ENCODE results near the gene DSCAML1.

The DSCAML1 gene, protein sequence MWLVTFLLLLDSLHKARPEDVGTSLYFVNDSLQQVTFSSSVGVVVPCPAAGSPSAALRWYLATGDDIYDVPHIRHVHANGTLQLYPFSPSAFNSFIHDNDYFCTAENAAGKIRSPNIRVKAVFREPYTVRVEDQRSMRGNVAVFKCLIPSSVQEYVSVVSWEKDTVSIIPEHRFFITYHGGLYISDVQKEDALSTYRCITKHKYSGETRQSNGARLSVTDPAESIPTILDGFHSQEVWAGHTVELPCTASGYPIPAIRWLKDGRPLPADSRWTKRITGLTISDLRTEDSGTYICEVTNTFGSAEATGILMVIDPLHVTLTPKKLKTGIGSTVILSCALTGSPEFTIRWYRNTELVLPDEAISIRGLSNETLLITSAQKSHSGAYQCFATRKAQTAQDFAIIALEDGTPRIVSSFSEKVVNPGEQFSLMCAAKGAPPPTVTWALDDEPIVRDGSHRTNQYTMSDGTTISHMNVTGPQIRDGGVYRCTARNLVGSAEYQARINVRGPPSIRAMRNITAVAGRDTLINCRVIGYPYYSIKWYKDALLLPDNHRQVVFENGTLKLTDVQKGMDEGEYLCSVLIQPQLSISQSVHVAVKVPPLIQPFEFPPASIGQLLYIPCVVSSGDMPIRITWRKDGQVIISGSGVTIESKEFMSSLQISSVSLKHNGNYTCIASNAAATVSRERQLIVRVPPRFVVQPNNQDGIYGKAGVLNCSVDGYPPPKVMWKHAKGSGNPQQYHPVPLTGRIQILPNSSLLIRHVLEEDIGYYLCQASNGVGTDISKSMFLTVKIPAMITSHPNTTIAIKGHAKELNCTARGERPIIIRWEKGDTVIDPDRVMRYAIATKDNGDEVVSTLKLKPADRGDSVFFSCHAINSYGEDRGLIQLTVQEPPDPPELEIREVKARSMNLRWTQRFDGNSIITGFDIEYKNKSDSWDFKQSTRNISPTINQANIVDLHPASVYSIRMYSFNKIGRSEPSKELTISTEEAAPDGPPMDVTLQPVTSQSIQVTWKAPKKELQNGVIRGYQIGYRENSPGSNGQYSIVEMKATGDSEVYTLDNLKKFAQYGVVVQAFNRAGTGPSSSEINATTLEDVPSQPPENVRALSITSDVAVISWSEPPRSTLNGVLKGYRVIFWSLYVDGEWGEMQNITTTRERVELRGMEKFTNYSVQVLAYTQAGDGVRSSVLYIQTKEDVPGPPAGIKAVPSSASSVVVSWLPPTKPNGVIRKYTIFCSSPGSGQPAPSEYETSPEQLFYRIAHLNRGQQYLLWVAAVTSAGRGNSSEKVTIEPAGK (N-terminal part only)

DNA sequence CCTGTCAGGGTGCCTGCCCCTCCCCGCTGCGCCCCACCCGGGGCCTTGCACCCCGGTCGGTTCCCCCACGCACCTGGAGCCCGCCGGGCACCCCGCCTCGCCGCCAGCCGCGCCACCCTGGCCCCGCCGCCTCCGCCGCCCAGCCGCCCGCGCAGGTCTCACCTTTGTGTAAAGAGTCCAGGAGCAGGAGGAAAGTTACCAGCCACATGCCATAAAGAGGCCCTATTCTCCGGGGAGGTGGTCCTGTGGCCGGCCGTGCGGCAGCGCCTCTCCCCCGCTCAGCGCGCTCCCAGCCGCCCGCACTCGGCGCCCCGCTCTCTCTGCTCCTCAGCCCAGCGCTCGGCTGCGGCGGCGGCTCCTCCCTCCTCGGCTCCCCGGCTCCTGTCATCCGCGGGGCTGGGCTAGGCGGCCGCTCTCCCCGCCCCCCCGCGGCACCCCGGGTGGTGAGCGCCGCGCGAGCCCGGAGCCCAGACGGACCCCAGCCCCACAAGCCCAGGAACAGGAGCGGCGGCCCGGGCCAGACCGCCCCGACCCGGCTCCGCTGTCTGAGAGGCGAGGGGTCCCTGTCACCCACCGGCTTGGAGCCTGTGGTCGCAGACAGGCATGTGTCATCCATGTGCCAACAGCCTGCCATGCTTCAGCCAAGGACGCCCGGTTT lies at the start of gene DSCAML1:
DSCAML1 (minus strand) TSS at position 345 of the 658 bp plus-strand sequence; CDS start at position 208, 137 bp downstream.
- peak; percentile 56 for DNase-seq

DNA sequence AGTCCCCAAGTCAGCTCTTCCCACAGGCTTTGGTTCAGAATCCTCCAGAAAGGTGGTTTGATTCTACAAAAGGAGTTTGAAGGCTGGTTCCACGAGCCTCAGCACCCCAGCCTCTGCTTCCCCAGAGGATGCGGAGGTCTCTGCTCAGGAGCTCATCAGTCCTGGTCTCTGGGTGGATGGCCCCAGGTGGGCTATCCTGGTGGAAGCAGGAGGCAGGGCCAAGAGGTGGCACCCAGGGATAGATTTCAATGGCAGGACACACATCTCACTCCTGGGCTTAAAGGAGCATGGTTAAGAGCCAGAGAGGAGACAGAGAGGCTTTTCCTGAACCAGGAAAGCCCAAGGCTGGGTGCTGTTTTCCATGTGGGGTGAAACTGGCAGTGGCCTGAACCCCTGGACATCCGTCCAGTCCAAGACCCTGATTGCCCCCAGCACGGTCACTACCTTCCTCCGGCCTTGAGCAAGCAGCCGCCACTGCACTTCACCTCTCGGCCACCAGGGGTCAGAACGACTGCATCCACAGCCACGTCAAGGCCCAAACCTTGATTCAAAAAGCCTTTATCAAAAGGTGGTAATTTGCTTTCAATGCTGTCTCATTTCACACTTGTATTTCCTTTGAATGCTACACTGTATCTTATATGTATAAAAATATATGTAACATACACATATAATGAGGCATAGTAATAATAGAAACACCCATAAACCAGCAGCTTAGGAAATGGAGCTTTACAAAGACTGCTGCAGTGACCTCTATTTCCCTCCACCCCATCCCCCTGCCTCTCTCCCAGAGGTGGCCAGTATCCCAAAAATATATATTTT lies 46.9 kb upstream of the DSCAML1 start:
- DNase-seq, result peak; percentile 96

DNA sequence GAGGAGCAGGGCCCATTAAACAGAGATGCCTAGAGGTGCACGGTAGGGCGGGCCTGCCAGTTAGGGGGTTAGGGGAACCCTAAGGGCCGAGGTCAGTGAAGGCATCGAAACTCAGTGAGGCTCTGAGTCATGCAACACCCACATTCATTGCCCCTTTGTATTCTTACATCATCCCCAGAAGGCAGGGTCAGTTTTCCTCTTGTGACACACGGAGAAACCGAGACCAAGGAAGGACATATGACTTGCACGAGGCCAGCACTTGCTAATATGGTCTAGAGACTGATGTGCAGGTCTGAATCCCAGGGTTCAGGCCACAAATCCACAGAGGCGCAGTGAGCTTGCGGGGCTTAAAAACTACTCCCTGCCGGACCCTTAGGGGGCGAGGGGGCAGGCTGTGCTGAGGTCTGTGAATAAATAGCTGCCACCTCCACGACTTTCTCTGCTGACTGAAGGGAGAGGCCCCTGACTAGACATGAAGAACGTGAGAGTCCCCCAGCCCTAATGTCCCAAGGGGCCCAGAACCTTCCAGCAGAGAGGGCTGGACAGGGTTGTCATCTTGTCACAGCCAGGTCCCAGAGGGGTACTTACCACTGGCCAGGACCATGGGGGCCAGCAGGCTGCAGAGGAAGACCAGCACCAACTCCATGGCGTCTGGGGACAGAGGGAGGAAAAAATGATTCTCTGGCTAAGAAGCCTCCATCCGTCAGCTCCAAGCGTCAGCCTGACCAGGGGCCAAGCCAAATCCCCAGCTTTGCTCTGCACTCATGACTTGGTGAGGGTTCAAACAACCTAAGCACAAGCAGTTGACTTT lies 45.3 kb upstream of the DSCAML1 start:
- no peak for DNase-seq

DNA sequence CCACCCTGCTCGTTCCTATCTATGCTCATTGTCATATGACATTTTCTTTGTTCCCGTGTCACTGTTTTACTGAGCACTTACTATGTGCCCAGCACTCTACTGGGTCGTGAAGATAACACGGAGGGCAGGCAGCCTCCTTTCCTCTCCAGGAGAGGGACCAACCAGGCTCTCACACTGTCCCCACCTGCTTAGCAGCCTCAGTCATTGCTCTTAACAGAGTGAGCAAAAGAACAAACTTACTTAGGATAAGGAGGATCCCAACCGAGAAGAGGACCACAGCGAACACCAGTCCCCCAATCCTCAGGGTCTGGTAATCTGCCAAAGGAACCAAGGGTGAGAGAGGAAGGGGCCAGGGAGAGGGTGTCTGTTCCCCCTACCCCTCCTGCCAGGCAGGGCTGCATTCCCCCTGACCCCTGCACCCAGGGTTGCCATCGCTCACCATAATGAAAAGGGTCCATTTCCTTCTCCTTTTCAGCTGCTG lies 44.6 kb upstream of the DSCAML1 start:
- no peak for DNase-seq

DNA sequence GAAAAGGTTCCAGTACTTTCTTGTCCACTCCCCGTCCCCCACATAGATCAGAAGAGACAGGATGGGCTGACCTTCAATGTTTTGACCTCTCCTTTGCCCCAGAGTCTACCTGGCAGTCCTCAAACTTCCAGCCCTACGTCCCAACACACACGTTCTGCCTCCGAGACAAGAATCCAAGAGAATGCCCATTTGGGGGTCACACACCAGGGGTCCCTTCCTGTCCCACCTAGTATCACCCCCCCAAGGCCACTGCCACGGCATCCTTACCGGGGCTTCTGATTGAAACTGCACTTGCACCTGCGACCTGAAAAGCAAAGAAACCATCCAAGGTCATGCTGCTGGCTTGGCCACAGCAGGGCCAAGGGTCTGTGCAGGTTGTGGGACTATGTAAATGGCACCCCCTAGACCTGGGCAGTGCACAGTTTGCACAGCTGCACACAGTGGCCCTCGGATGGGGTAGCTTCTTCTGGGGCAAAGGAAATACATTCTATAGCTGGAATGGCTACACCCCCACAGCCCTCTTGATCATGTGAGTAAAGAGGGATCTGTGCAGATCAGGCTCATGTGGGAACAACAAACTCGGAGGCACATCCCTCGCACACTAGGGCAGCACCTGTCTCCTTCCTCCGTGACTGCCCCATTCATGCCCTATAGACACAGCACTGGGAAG lies 44.0 kb upstream of the DSCAML1 start:
- no peak for DNase-seq

DNA sequence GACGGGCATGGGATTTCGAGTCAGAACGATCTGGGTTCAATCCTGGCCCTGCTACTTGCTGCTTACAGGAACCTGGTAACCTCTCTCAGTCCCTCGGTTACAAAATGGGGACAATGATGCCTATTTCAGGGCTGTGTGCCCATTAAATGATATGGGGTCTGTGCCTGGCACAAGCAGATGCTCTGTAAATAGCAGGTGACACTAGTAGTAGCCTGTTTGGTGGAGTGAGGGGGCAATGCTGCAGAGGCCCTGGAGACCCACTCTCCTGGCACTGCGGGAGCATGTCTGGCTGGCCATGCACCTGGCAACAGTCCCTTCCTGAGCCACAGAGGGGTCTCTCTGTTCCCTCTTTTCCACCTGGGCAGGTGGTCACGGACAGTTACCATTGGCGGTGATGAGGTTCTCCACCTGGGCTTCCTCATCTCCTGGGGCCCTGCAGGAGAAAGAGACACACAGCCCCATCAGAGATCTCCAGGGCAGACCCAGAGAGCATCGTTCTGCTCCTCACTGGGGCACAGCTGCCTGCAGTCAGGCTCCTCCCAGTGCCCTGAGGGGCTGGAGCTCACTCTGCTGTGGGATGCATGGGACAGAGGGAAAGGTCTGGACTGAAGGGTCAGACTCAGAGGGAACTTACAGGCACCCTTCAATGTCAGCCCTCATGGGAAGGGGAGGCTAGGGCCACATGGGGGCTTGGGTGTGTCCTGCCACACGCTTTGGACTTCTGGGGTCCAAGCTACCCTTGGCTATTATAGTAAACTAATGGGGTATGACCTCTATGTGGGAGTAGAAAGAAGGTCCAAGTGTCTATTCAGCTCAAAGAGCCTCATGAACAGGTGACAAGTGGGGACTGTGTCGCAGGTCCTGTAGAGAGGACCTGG lies 43.2 kb upstream of the DSCAML1 start:
- DNase-seq, result no peak

DNA sequence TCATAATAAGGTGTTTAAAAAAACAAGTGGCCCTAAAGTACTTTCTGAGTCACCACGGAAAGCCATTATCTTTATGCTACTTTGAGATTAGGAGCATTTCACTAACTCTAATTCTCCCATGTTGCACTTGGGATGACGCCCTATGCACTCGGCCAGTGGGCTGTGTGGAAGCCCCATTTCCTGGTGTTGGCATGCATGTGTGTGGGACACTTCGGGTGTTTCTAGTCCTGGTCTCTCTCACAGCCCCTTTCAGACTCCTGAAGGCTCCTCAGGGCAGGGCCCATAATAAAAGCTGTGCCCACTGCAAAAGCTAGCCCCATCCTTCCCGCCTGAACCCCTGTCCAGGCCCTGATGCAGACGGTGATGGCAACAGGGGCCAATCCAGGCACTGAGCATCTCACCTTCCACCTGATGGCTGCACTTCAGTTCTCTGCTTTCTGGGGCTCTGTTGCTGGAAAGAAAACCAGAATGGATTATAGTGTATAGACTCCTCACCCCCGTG lies 42.4 kb upstream of the DSCAML1 start:
- peak; percentile 18 for DNase-seq

DNA sequence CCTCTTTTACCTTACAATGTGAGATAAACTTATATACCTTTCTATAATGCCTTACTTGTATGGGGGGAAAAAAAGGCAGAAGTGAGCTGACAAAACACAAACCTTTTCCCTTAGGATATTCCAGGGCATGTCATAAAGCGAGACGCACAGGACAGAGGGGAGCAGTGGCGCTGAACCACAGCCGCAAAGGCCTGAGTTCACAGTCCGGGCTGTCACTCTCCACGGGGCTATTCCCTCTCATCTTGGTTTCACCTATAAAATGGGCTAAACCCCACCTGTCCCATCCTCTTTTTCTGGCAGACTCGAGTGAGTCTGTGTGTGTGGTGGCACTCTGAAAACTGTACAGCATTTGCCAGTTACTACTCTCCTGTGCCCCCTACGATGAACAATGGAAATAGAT lies 41.9 kb upstream of the DSCAML1 start:
- DNase-seq, result peak; percentile 14

DNA sequence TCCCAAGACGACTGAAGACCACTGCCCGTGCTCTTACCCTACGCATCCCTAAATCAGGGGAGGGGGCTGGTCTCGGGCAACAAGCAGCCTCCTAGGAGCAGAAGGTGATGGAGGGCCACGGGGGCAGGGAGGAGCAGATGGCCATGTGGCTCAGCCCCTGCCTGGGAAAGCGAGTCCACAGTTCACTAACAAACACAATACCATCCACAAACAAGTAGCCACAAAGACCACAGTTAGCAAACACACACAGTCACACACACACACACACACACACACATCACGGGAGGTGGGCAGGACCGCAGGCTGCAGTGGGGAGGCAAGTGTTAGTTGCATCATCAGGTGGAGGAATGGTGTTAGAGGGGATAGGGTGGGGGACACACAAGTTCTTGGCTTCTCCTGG lies 40.8 kb upstream of the DSCAML1 start:
- DNase-seq, result peak; percentile 20

DNA sequence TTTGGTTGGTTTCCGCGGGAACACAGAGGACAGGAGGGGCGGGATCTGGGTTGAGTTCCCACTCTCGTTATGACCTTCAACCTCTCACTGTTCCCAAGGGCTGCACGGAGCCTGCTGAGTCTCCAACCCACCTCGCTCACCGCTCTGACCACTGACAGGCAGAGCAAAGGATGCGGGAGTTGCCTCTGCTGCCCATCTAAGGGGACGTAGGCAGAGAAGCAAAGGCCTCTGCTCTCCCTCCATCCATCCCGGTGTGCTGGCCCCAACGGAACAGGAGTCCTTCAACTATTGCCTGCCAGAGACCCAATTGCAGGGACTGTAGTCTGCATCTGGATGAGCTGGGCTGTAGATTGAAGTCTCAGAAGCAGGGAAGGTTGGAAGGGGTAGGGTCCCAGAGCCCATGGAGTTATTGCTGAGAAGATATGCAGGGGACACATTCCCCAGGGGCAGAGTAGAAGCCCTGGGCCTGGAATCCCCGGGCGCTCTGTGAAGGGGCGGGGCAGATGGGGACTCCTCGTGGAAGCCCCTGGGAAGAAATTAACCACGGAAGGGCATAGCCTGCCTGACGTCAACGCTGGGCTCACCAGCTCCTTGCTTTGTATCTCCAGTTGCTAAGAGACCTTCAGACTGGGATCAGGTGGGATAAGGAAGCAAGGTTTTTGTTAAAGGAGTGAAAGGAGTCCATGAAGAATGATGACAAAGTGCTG lies 40.2 kb upstream of the DSCAML1 start:
- DNase-seq, result peak; percentile 14

DNA sequence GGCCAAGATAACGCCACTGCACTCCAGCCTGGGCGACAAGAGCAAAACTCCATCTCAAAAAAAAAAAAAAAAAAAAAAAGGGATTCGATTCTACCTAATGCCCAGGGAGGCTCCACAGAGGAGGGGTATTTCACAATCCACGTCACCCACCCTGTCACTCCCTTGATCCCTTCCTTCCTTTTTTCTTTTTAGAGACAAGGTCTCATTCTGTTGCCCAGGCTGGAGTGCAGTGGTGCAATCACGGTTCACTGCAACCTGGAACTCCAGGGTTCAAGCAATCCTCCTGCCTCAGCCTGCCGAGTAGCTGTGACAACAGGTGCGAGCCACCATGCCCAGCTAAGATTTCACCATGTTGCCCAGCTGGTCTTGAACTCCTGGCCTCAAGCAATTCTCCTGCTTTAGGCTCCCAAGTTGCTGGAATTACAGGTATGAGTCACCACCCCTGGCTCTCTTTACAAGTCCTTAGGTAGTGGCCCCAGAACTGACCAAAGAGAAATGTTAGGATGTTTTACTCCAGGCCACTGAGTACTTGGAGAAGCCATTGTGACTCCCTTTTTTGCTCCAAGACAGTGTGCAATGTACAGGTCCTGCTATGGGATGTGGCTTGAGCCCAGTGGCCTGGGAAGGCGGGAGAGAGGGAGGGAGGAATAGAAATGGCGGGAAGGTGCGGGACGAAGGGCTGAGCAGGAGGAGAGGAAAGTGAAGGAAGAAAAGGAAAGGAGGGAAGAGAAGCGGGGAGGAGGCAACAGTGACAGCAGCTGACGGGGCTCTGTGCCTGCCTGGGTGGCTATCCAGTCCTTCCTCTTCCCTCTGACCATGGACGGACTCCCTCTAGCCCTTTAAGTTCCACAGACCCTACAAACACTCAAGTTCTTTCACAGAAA lies 39.3 kb upstream of the DSCAML1 start:
- no peak for DNase-seq

DNA sequence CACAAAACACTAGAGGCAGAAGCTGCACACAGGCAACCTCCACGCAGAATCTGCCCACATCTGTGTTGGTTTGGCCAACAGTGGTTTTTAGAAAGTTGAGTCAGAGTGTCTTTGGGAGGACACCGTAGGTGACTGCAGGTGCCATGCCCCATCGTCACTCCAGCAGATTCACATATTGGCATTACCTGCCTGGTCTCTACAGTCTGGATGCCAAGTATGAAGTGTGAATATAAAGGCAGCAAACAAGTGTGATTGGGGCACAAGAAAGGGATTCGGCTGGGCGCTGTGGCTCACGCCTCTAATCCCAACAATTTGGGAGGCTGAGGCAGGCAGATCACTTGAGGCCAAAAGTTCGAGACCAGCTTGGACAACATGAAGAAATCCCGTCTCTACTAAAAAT lies 38.6 kb upstream of the DSCAML1 start:
- DNase-seq, result peak; percentile 19

DNA sequence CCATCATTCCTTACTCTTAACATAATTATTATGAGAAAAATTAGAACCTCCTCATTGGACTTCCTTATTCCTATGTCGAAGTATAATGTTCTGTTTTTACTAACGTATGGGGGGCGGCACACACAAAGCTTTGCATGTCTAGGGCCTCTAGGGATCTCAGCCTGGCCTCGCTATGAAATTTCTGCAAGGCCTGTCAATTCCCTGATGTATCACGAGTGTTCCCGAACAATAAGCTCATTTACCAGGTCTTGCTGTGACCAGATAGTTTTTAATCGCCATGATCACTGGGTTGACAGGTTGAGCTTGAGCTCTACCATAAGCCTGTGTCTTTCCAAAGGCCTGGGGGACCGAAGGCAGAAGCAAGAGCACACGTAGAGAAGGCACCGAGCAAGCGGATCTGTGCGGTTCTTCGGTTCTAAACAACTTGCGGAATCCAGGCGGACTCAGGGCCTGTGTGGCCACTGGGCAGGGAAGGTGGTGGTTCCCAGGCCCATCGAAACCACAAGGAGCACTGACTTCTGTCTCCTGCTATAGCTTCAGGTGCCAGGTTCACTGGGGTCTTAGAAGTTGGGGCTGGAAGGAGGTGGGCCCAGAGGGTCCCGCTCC lies 37.9 kb upstream of the DSCAML1 start:
- peak; percentile 17 for DNase-seq

DNA sequence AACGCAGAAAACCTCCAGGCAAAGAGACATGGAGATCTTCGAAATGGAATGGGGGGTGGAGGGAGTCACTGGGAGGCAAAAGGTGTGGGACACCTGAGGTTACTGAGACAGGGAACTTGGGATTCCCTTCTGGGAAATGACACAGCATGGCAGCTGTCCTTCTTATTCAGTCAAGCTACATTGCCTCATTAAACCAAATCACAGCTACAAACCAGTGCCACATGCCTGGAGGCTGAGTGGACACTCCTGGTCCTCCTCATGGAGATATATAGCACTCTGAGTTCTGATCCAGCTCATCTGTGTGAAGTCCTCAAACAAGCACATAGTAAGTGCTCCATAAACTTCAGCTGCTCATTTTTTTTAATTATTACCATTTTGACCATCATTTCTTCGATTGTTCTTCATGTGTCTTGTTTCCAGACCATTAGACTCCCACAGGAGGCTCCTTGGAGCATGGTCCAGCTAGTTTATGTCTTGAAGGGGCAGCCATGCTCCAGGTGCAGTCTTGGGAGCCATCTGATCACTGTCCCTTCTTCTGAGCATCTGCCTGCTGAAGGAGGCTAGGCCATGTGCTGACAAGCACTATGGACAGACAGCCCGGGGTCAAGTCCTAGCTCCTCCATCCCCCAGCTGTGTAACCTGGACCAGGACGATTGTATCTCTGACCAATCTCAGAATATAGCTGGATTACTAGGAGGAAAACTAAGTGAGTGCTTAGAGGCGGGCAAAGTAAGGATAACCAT lies 37.2 kb upstream of the DSCAML1 start:
- peak; percentile 9 for DNase-seq

DNA sequence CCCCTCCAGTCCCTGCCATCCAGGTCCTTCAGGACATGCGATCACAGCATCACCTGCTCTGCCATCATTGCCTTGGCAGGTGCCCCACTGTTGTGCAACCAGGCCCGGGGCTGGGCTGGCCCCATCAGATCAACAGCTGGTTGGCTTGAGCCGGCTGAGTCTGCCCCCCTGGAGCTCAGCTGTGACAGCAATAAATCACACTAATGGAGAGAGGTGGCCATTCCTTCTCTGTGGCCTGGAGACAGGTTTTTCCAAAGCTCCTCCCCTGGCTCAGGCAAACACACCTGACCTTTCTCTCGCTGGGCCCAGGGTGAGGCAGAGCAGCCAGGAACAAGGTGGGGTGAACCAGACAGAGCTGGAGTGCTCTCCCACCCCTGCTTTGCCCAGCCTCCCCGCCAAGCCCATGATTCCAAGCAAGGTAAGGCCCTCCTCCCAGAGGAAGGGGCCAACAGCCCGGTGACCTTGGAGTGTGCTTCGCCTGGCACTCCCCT lies 36.4 kb upstream of the DSCAML1 start:
- peak; percentile 18 for DNase-seq

DNA sequence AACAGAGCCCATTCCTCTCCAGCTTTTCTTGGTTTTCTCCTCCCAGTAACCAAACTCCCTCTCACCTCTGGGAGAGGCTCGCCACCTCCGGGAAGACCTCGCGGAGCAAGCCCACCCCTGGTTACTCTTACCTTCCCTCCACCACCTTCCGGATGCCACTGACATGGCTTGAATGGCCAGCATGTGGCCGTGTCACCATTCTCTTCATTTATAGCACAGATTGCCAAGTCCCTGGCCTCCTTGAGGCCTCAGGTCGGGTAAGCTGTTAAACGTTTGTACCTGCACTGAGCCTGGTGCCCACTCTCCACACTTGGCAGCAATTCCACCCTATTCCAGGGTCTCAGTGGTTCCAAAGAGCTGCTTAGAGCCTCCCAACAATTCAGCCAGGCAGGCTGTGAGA lies 35.5 kb upstream of the DSCAML1 start:
- peak; percentile 17 for DNase-seq

Data from stimulated activated CD8-positive, alpha-beta memory T cell treated with anti-CD3 and anti-CD28 coated beads, Interleukin-4, amount 100 ng/mL, for 48 hours (primary cell).